SKM-1 (cell line): Measurements from ENCODE around the gene FDXR.
A peak's percentile ranks its signal among the peaks of the same experiment; 100 is the strongest.
"Not testable (repeated sequence)": the region's sequence is repeated elsewhere in the genome, so short reads cannot be mapped to it uniquely, and the experiment has no call there.

Experiments
- DNase-seq: peaks from one replicate; lab custom pipeline; 2025; ENCODE audit not compliant: unreplicated experiment; lab: John Stamatoyannopoulos, UW

The FDXR gene

GRCh38 chr17:74872313-74873036 lies at the start of gene FDXR:
Gene FDXR, minus strand, starts transcription at chr17:74872994. Its CDS starts 50 bp downstream, at chr17:74872944.
- no peak for DNase-seq

GRCh38 chr17:74922172-74922571 lies 49.4 kb upstream of the FDXR start:
- no peak for DNase-seq

- DNase-seq, result no peak
Measured at GRCh38 chr17:74921769-74922168, 49.0 kb upstream of the FDXR start.

- DNase-seq, result no peak
Measured at GRCh38 chr17:74921026-74921681, 48.4 kb upstream of the FDXR start.

- no peak for DNase-seq
Measured at GRCh38 chr17:74920642-74921025, 47.8 kb upstream of the FDXR start.

- no peak for DNase-seq
Measured at GRCh38 chr17:74920306-74920620, 47.5 kb upstream of the FDXR start.

GRCh38 chr17:74919440-74920305 lies 46.9 kb upstream of the FDXR start:
- no peak for DNase-seq

GRCh38 chr17:74918906-74919305 lies 46.1 kb upstream of the FDXR start:
- no peak for DNase-seq

- peak; percentile 46 for DNase-seq
Measured at GRCh38 chr17:74917430-74917829, 44.6 kb upstream of the FDXR start.

GRCh38 chr17:74916851-74917199 lies 44.0 kb upstream of the FDXR start:
- no peak for DNase-seq

GRCh38 chr17:74916136-74916850 lies 43.5 kb upstream of the FDXR start:
- no peak for DNase-seq

- DNase-seq, result not testable (repeated sequence)
Measured at GRCh38 chr17:74911423-74911822, 38.6 kb upstream of the FDXR start.

- DNase-seq, result not testable (repeated sequence)
Measured at GRCh38 chr17:74909097-74909496, 36.3 kb upstream of the FDXR start.

- no peak for DNase-seq
Measured at GRCh38 chr17:74907012-74907411, 34.2 kb upstream of the FDXR start.

GRCh38 chr17:74906214-74906793 lies 33.5 kb upstream of the FDXR start:
- not testable (repeated sequence) for DNase-seq

- no peak for DNase-seq
Measured at GRCh38 chr17:74904687-74905409, 32.1 kb upstream of the FDXR start.

- no peak for DNase-seq
Measured at GRCh38 chr17:74903671-74904070, 30.9 kb upstream of the FDXR start.

- no peak for DNase-seq
Measured at GRCh38 chr17:74903034-74903433, 30.2 kb upstream of the FDXR start.

- no peak for DNase-seq
Measured at GRCh38 chr17:74901353-74902135, 28.8 kb upstream of the FDXR start.

- DNase-seq, result no peak
Measured at GRCh38 chr17:74900208-74900607, 27.4 kb upstream of the FDXR start.
